AG09309 (cell line): ENCODE data around the gene CDKAL1.

Experiments
- DNase-seq: peaks from one replicate; pipeline ENCODE4 v3.0.0-alpha.2; 2010; ENCODE audit warnings: low read depth
- H3K4me3 ChIP-seq: 2 replicates; pipeline ENCODE4 v1.5.1; 2011; ENCODE audit warnings: mild to moderate bottlenecking, low read depth, low read length, moderate library complexity; ENCODE audit not compliant: control insufficient read depth
- TF ChIP-seq, protein P1 (sequence below): IDR thresholded peaks from 2 replicates; pipeline ENCODE4 v1.5.1; 2011; ENCODE audit warnings: mild to moderate bottlenecking, low read depth, low read length, inconsistent platforms; ENCODE audit not compliant: insufficient read depth, control insufficient read depth; ENCODE audit errors: missing control alignments

CDKAL1 gene

GRCh38 chr6:20905377-20905776 is 371.1 kb downstream of the CDKAL1 start:
- no peak for DNase-seq
- no peak overlapping the region for H3K4me3 ChIP-seq
- TF ChIP-seq, protein P1, sequence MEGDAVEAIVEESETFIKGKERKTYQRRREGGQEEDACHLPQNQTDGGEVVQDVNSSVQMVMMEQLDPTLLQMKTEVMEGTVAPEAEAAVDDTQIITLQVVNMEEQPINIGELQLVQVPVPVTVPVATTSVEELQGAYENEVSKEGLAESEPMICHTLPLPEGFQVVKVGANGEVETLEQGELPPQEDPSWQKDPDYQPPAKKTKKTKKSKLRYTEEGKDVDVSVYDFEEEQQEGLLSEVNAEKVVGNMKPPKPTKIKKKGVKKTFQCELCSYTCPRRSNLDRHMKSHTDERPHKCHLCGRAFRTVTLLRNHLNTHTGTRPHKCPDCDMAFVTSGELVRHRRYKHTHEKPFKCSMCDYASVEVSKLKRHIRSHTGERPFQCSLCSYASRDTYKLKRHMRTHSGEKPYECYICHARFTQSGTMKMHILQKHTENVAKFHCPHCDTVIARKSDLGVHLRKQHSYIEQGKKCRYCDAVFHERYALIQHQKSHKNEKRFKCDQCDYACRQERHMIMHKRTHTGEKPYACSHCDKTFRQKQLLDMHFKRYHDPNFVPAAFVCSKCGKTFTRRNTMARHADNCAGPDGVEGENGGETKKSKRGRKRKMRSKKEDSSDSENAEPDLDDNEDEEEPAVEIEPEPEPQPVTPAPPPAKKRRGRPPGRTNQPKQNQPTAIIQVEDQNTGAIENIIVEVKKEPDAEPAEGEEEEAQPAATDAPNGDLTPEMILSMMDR: no peak

DNA sequence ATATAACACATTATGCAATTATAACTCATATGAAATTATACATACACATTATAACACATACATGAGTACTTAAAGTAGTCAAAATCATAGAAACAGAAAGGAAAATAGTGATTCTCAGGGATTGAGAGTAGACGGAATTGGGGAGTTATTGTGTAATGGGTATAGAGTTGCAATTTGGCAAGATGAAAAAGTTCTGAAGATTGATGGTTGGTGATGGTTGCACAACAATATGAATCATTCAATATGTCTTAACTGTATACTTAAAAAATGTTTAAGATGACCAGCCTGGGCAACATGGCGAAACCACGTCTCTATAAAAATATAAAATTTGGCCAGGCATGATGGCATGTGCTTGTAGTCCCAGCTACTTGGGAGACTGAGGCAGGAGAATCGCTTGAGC is 372.7 kb downstream of the CDKAL1 start:
- peak; percentile 57 for DNase-seq
- H3K4me3 ChIP-seq: no peak overlapping the region
- TF ChIP-seq, protein P1: no peak

GRCh38 chr6:20907486-20908071 is 373.3 kb downstream of the CDKAL1 start:
- DNase-seq: no peak
- no peak overlapping the region for H3K4me3 ChIP-seq
- TF ChIP-seq, protein P1: no peak

DNA sequence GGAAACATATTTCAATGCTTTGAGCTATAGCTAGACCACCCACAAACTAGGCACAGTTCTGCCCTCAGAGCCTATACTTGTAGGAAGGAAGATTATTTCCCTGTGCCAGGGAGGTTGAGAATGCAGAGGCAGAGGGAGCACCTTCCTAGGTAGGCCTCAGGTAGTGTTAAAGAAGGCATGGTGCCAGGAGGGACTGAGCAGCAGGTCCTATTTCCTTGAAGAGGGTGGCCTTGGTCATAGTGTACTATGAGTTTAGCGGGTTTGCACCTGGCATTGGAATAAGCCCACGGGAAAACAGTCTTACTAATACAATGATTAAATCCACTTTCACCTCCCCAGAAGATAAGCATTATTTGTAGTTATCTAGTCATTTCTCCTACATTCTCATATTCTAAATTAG is 375.4 kb downstream of the CDKAL1 start:
- DNase-seq: no peak
- H3K4me3 ChIP-seq: no peak overlapping the region
- TF ChIP-seq, protein P1: no peak

GRCh38 chr6:20911712-20912111 is 377.5 kb downstream of the CDKAL1 start:
- TF ChIP-seq, protein P1: no peak
- no peak overlapping the region for H3K4me3 ChIP-seq
- no peak for DNase-seq

DNA sequence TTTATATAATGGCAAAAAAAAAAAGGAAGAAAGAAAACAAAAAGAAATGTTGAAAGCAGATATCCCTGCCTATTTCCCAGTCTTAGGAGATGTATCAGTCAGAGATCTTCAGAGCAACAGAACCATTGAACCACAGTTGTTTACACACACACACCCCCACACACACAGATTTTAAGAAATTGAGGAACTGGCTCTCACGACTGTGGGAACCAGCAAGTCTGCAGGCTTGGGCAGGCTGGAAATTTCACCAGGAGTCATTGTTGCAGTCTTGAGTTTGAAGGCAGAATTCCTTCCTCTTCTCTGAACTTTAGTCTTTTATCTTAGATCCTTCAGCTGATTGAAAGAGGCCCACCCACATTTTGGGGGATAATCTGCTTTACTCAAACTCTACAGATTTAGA is 380.9 kb downstream of the CDKAL1 start:
- TF ChIP-seq, protein P1: no peak
- H3K4me3 ChIP-seq: no peak overlapping the region
- no peak for DNase-seq

DNA sequence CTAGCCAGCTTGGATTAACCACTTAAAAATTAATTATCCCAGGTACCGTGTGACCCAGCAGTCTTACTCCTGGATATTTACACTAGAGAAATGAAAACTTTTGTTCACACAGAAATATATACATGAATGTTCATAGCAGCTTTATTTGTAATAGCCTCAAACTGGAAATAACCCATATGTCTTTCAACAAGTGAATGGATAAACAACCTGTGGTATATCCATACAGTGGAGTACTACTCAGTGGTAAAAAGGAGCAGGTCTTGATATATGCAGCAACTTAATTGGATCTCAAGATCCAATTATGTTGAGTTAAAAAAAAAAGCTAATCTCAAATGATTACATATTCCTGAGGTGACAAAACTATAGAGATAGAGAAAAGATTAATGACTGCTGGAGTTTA is 381.4 kb downstream of the CDKAL1 start:
- DNase-seq: no peak
- TF ChIP-seq, protein P1: no peak
- H3K4me3 ChIP-seq: no peak overlapping the region
